GM12878 (cell line): ENCODE data around the gene PPP1R26. TPM values are rescaled to one million over a fixed set of nuclear protein-coding genes. Genes with fewer than 3 reads are reported as not detected.

Experiments used
- ASH2L ChIP-seq: fragments of 300-600, 200-600 bp; sonication (generic); IDR thresholded peaks from 2 replicates; pipeline ENCODE4 v1.6.1; 2017; ENCODE audit warnings: low read depth, mild to moderate bottlenecking, borderline replicate concordance
- CBFB ChIP-seq: IDR thresholded peaks from 2 replicates; pipeline ENCODE4 v1.6.1; 2016; ENCODE audit warnings: antibody characterized with exemption, low read depth
- EED ChIP-seq: sonication (generic); IDR thresholded peaks from 2 replicates; pipeline ENCODE4 v1.6.1; 2016; ENCODE audit warnings: antibody characterized with exemption, low read depth
- ETV6 ChIP-seq, 2 experiments: fragments of 450-650 bp in 1 of 2; IDR thresholded peaks in 1 of 2; conservative IDR thresholded peaks in 1 of 2; 2 replicates each; pipeline ENCODE4 v1.6.1; 2014; ENCODE audit warnings: antibody characterized with exemption in 1 of 2, borderline replicate concordance in 1 of 2, low read depth in 1 of 2, mild to moderate bottlenecking in 1 of 2, moderate library complexity in 1 of 2
- HDAC2 ChIP-seq: fragments of 200-600 bp; sonication (generic); IDR thresholded peaks from 2 replicates; pipeline ENCODE4 v1.6.1; 2017
- KDM1A ChIP-seq: fragments of 200-600 bp; sonication (generic); IDR thresholded peaks from 2 replicates; pipeline ENCODE4 v1.6.1; 2016; ENCODE audit warnings: borderline replicate concordance
- MTA3 ChIP-seq: IDR thresholded peaks from 2 replicates; pipeline ENCODE4 v1.6.1; 2012; ENCODE audit warnings: low read length, inconsistent platforms, borderline replicate concordance
- NFXL1 ChIP-seq: fragments of 450-650 bp; IDR thresholded peaks from 2 replicates; pipeline ENCODE4 v1.6.1; 2017; ENCODE audit warnings: antibody characterized with exemption, mild to moderate bottlenecking, borderline replicate concordance
- NR2F1 ChIP-seq: fragments of 450-650 bp; conservative IDR thresholded peaks from 2 replicates; pipeline ENCODE4 v1.6.1; 2017; ENCODE audit warnings: mild to moderate bottlenecking
- RAD21 ChIP-seq: IDR thresholded peaks from 2 replicates; pipeline ENCODE4 v1.6.1; 2011; ENCODE audit warnings: mild to moderate bottlenecking, low read depth, low read length, moderate library complexity; ENCODE audit not compliant: insufficient read depth
- YBX1 ChIP-seq: fragments of 450-650 bp; IDR thresholded peaks from 2 replicates; pipeline ENCODE4 v1.6.1; 2016; ENCODE audit warnings: antibody characterized with exemption
- YY1 ChIP-seq: IDR thresholded peaks from 2 replicates; pipeline ENCODE4 v1.6.1; 2011; ENCODE audit warnings: low read depth, mild to moderate bottlenecking, low read length
- polyA plus RNA-seq, 11 experiments: library from polyadenylated mRNA; depleted of rRNA in 4 of 11; unstranded in 6 of 11; stranded (reverse) in 5 of 11; fragments of >200 nt; fragmentation: Nextera tagmentation in 4 of 11; fragmentation: Illumina TruSeq in 1 of 11; extraction: Ambion mirVana in 4 of 11; extraction: Trizol in 1 of 11; gene quantifications; 1 replicate in 1 of 11; 2 replicates in 10 of 11; pipeline versions ENCODE4 v1.2.1 to v1.2.3, GENCODE V29; 2011 to 2016; ENCODE audit warnings: inconsistent platforms in 2 of 11, missing spikeins in 2 of 11, low read depth in 1 of 11
- total RNA-seq, 4 experiments: library from RNA; depleted of rRNA in 3 of 4; stranded (reverse); fragments of >200 nt in 3 of 4; fragmentation: Illumina TruSeq in 1 of 4; extraction: Trizol in 1 of 4; gene quantifications; 2 replicates each; pipeline versions ENCODE4 v1.2.1 to v1.2.3, GENCODE V29; 2013 to 2021
- TF ChIP-seq, protein P1 (sequence below): fragments of 450-650 bp; IDR thresholded peaks from 2 replicates; pipeline ENCODE4 v1.6.1; 2016; ENCODE audit warnings: mild to moderate bottlenecking, moderate library complexity, borderline replicate concordance
- TF ChIP-seq, protein P2 (sequence below): IDR thresholded peaks from 2 replicates; pipeline ENCODE4 v1.6.1; 2012; ENCODE audit warnings: low read depth, low read length, improper control_type of control experiment
- TF ChIP-seq, protein P3 (sequence below): fragments of 450-650 bp; IDR thresholded peaks from 2 replicates; pipeline ENCODE4 v1.6.1; 2017; ENCODE audit warnings: mild to moderate bottlenecking, moderate library complexity
- TF ChIP-seq, protein P4 (sequence below): IDR thresholded peaks from 2 replicates; pipeline ENCODE4 v1.6.1; 2012; ENCODE audit warnings: low read depth, low read length, improper control_type of control experiment
- TF ChIP-seq, protein P5 (sequence below): IDR thresholded peaks from 2 replicates; pipeline ENCODE4 v1.6.1; 2012; ENCODE audit warnings: mild to moderate bottlenecking, low read depth, low read length

PPP1R26 gene
- total and polyA plus RNA-seq, 10 of the 15 experiments (the other 5 are each of a cell fraction or from before 2014, with no cell fraction given), result 0.02 to 1.9 (median 0.18) TPM

DNA sequence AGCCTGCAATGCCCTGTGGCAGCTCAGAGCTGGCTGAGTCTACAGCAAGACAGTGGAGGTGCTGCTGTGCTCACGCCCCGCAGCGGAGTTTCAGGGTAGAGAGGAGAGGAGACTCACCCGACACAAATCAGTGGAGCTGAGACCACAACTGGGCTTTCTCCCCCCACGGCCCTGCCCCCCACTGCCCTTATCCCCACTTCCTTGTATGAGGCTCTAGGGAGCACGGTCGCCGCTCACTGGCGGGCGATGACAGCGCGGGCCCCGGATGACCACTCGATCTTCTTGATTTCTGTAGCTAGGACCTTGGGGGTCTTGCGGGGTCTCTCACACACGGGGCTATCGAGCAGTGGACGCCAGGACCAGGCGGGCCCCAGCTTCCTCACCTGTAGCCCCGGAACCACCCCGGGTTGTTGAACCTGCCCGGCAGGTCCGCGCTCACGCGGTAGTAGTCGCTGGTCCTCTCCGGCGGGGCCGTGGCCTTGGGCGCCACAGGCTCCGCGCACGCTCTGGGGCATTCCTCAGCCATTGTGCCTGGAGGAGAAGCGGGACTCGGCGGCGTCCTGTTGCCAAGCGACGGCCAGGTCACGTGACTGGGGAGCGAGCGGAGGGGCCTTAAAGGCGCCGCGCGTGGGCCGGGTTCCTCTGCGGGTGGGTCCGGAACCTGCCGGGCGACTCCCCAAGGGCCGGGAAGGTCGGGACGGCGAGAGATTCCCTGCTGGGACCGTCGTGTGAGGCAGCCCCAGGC lies 19.9 kb downstream of the PPP1R26 start (continued):
- TF ChIP-seq, protein P1, sequence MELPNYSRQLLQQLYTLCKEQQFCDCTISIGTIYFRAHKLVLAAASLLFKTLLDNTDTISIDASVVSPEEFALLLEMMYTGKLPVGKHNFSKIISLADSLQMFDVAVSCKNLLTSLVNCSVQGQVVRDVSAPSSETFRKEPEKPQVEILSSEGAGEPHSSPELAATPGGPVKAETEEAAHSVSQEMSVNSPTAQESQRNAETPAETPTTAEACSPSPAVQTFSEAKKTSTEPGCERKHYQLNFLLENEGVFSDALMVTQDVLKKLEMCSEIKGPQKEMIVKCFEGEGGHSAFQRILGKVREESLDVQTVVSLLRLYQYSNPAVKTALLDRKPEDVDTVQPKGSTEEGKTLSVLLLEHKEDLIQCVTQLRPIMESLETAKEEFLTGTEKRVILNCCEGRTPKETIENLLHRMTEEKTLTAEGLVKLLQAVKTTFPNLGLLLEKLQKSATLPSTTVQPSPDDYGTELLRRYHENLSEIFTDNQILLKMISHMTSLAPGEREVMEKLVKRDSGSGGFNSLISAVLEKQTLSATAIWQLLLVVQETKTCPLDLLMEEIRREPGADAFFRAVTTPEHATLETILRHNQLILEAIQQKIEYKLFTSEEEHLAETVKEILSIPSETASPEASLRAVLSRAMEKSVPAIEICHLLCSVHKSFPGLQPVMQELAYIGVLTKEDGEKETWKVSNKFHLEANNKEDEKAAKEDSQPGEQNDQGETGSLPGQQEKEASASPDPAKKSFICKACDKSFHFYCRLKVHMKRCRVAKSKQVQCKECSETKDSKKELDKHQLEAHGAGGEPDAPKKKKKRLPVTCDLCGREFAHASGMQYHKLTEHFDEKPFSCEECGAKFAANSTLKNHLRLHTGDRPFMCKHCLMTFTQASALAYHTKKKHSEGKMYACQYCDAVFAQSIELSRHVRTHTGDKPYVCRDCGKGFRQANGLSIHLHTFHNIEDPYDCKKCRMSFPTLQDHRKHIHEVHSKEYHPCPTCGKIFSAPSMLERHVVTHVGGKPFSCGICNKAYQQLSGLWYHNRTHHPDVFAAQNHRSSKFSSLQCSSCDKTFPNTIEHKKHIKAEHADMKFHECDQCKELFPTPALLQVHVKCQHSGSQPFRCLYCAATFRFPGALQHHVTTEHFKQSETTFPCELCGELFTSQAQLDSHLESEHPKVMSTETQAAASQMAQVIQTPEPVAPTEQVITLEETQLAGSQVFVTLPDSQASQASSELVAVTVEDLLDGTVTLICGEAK, result no peak
- no peak for TF ChIP-seq EED
- TF ChIP-seq, protein P2, sequence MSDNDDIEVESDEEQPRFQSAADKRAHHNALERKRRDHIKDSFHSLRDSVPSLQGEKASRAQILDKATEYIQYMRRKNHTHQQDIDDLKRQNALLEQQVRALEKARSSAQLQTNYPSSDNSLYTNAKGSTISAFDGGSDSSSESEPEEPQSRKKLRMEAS, result peak; percentile 92
- TF ChIP-seq, protein P3, sequence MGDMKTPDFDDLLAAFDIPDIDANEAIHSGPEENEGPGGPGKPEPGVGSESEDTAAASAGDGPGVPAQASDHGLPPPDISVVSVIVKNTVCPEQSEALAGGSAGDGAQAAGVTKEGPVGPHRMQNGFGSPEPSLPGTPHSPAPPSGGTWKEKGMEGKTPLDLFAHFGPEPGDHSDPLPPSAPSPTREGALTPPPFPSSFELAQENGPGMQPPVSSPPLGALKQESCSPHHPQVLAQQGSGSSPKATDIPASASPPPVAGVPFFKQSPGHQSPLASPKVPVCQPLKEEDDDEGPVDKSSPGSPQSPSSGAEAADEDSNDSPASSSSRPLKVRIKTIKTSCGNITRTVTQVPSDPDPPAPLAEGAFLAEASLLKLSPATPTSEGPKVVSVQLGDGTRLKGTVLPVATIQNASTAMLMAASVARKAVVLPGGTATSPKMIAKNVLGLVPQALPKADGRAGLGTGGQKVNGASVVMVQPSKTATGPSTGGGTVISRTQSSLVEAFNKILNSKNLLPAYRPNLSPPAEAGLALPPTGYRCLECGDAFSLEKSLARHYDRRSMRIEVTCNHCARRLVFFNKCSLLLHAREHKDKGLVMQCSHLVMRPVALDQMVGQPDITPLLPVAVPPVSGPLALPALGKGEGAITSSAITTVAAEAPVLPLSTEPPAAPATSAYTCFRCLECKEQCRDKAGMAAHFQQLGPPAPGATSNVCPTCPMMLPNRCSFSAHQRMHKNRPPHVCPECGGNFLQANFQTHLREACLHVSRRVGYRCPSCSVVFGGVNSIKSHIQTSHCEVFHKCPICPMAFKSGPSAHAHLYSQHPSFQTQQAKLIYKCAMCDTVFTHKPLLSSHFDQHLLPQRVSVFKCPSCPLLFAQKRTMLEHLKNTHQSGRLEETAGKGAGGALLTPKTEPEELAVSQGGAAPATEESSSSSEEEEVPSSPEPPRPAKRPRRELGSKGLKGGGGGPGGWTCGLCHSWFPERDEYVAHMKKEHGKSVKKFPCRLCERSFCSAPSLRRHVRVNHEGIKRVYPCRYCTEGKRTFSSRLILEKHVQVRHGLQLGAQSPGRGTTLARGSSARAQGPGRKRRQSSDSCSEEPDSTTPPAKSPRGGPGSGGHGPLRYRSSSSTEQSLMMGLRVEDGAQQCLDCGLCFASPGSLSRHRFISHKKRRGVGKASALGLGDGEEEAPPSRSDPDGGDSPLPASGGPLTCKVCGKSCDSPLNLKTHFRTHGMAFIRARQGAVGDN, result no peak
- no peak for TF ChIP-seq RAD21
- no peak for TF ChIP-seq YBX1
- TF ChIP-seq, protein P4, sequence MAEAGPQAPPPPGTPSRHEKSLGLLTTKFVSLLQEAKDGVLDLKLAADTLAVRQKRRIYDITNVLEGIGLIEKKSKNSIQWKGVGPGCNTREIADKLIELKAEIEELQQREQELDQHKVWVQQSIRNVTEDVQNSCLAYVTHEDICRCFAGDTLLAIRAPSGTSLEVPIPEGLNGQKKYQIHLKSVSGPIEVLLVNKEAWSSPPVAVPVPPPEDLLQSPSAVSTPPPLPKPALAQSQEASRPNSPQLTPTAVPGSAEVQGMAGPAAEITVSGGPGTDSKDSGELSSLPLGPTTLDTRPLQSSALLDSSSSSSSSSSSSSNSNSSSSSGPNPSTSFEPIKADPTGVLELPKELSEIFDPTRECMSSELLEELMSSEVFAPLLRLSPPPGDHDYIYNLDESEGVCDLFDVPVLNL, result no peak
- no peak for TF ChIP-seq HDAC2
- TF ChIP-seq KDM1A, result no peak
- TF ChIP-seq NR2F1, result no peak
- peak; percentile 80 for TF ChIP-seq YY1
- TF ChIP-seq CBFB, result no peak
- no peak for TF ChIP-seq ETV6 (conservative IDR thresholded peaks at IDR 0.05 in 1 of 2, IDR thresholded peaks at IDR 0.05 in 1 of 2; ENCODE audit: borderline replicate concordance in 1 of 2, low read depth in 1 of 2)
- TF ChIP-seq NFXL1, result no peak
- no peak for TF ChIP-seq MTA3
- no peak for TF ChIP-seq ASH2L
- TF ChIP-seq, protein P5, sequence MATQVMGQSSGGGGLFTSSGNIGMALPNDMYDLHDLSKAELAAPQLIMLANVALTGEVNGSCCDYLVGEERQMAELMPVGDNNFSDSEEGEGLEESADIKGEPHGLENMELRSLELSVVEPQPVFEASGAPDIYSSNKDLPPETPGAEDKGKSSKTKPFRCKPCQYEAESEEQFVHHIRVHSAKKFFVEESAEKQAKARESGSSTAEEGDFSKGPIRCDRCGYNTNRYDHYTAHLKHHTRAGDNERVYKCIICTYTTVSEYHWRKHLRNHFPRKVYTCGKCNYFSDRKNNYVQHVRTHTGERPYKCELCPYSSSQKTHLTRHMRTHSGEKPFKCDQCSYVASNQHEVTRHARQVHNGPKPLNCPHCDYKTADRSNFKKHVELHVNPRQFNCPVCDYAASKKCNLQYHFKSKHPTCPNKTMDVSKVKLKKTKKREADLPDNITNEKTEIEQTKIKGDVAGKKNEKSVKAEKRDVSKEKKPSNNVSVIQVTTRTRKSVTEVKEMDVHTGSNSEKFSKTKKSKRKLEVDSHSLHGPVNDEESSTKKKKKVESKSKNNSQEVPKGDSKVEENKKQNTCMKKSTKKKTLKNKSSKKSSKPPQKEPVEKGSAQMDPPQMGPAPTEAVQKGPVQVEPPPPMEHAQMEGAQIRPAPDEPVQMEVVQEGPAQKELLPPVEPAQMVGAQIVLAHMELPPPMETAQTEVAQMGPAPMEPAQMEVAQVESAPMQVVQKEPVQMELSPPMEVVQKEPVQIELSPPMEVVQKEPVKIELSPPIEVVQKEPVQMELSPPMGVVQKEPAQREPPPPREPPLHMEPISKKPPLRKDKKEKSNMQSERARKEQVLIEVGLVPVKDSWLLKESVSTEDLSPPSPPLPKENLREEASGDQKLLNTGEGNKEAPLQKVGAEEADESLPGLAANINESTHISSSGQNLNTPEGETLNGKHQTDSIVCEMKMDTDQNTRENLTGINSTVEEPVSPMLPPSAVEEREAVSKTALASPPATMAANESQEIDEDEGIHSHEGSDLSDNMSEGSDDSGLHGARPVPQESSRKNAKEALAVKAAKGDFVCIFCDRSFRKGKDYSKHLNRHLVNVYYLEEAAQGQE, result no peak
